ENCODE results near the gene TARBP1.

- TF ChIP-seq CTCF (IDR thresholded peaks at IDR 0.05; ENCODE audit: borderline replicate concordance, extremely low read depth, low read length, poor library complexity, severe bottlenecking) (no peak), EZH2 (IDR thresholded peaks at IDR 0.05; ENCODE audit: borderline replicate concordance, low read depth, low read length, severe bottlenecking) (no peak)
Observed at GRCh38 chr1:234345237-234345636, 133.7 kb downstream of the TARBP1 start.
